Hematopoietic multipotent progenitor cell treated with erythropoietin and hydrocortisone succinate and interleukin-3 and kit ligand, for 15 days (in vitro differentiated cells): ENCODE measurements around the gene ZNF469.

ENCODE experiments used
- DNase-seq: peaks from one replicate; pipeline ENCODE4 v3.0.0-alpha.2; 2015; ENCODE audit warnings: low spot score

The ZNF469 gene, protein sequence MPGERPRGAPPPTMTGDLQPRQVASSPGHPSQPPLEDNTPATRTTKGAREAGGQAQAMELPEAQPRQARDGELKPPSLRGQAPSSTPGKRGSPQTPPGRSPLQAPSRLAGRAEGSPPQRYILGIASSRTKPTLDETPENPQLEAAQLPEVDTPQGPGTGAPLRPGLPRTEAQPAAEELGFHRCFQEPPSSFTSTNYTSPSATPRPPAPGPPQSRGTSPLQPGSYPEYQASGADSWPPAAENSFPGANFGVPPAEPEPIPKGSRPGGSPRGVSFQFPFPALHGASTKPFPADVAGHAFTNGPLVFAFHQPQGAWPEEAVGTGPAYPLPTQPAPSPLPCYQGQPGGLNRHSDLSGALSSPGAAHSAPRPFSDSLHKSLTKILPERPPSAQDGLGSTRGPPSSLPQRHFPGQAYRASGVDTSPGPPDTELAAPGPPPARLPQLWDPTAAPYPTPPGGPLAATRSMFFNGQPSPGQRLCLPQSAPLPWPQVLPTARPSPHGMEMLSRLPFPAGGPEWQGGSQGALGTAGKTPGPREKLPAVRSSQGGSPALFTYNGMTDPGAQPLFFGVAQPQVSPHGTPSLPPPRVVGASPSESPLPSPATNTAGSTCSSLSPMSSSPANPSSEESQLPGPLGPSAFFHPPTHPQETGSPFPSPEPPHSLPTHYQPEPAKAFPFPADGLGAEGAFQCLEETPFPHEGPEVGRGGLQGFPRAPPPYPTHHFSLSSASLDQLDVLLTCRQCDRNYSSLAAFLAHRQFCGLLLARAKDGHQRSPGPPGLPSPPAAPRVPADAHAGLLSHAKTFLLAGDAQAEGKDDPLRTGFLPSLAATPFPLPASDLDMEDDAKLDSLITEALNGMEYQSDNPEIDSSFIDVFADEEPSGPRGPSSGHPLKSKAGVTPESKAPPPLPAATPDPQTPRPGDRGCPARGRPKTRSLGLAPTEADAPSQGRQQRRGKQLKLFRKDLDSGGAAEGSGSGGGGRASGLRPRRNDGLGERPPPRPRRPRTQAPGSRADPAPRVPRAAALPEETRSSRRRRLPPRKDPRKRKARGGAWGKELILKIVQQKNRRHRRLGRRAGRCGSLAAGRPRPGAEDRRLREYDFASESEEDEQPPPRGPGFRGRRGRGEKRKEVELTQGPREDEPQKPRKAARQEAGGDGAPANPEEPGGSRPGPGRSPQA (N-terminal part only)

DNA sequence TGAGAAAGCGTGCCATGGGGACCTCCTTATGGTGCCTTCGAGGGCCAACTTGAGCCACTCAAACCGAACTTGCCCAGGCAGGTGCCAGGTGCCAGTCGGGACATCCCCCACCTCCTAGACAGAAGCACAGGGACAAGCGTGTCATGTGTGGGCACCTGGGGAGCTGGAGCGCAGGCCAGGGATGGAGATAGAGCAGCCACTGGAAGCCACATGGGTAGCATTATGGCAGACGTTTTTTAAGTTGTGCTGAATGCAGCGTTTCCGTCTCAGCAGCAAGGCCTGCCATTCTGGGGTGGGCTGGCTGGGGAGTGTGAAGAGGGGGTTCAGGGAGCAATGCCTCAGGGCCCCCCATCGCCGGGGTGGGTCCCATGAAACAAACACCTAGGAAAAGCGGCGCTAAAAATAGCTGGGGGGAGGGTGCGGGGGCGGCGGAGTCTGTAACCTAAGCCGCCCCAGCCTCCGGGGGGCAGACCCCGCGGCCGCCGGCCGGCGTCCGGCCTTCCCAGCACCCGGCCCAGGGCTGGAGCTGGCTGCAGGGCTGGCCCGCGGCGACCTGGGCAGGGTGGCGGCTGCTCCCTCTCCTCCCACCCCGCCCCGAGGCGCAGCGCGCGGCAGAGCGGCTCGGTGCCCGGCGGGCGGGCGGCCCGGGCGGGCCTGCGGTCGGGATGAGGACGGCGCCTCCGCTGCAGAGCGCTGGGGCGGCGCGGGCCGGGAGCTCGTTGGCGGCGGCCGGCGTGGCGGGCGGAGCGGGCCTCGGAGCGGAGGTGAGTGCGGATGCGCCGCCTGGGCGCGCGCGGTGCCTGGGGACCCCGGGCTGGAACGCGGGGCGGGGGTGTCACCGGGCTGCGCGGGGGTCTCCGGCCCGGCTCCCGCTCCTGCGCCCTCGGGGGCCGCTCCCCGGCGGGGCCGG, at the start of gene ZNF469:
Gene ZNF469 (plus strand): TSS at position 469 of the 910 bp plus-strand sequence. CDS start 44,512 bp downstream, outside the sequence.
- no peak for DNase-seq

DNA sequence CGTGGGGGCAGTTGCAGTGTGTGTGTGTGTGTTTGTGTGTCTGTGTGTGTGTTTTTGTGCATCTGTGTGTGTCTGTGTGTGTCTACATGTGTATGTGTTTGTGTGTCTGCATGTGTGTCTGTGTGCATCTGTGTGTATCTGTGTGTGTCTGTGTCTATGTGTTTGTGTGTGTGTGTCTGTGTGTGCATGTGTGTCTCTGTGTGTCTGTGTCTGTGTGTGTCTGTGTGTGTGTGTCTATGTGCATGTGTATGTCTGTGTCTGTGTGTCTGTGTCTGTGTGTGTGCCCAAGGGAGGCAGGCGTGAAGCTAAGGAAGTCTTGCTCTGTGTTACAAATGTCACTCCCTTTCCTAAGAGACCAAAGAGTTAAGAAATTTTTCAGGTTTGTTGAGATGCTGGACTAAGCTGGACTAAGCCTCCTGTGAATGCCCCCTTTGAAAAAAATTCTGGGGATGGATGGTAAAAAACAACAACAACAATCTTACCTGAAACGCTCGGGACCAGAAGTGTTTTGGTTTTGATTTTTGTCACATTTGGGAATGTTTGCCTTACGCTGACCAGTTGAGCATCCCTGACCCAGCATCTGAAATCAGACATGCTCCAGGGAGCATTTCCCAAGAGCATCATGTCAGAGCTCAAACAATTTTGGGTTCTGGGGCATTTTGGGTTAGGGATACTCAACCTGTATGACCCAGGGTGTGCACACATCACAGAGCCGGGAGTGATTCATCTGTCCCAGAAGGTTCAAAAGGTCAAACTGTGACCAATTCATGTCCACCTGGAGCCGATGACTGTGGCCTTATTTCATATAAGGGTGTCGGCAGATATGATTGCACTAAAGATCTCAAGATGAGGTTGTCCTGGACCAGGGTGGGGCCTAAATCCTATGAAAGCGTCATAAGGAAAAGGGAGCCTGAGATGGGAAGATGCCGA, 48.6 kb upstream of the ZNF469 start:
- DNase-seq: no peak

- DNase-seq: no peak
These were observed 47.7 kb upstream of the ZNF469 start for GRCh38 chr16:88334778-88335720.

DNA sequence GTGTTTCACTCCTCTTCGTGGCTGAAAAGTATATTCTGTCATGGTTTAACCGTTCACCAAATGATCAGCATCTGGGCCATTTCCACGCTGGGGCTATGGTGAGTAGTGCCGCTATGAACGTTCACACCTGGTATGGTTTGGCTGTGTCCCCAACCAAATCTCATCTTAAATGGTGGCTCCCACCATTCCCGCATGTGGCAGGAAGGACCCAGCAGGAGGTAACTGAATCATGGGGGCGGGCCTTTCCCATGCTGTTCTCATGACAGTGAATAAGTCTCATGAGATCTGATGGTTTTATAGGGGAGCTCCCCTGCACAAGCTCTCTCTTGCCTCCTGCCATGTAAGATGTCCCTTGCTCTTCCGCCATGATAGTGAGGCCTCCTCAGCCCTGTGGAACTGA, 45.7 kb upstream of the ZNF469 start:
- DNase-seq: no peak

DNA sequence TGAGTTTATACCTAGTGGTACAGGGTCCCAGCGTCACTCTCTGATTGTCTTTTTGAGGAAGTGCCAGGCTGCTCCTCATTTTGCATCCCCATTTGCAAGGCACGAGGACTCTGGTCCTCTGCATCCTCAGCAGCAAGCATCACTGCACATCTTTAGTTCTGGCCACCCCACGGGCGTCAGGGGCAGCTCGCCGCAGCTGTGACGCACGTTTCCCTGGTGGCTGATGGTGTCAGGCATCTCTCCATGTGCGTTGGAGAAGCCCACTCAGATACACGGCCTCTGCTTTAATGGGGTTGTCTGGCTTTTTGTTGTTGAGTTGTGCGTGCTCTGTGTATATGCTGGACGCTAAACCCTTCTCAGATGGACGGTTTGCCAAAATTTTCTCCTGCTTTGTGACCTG, 45.2 kb upstream of the ZNF469 start:
- no peak for DNase-seq

- DNase-seq: no peak
These were observed 44.6 kb upstream of the ZNF469 start for GRCh38 chr16:88338111-88338510.

DNA sequence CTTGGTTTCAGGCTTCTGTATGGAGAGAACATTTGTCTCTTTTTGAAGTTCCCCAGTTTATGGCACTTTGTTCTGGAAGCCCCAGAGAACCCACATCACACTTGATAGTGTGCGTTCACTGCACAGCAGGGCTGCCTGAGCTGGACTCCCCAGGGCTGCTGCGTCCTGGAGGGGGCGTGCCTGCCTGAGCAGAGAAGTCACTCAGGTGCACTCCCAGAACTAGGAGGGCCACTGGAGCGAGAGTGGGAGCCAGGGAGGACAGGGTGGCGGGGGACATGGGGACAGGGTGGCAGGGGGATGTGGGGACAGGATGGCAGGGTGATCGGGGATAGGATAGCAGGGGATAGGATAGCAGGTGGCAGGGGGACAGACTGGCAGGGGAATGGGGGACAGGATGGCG, 43.9 kb upstream of the ZNF469 start:
- DNase-seq: no peak

- DNase-seq: no peak
These were observed 42.6 kb upstream of the ZNF469 start for GRCh38 chr16:88339930-88340754.

GRCh38 chr16:88340755-88341150, 42.0 kb upstream of the ZNF469 start:
- no peak for DNase-seq

- no peak for DNase-seq
These were observed 41.0 kb upstream of the ZNF469 start for GRCh38 chr16:88341551-88342290.

DNA sequence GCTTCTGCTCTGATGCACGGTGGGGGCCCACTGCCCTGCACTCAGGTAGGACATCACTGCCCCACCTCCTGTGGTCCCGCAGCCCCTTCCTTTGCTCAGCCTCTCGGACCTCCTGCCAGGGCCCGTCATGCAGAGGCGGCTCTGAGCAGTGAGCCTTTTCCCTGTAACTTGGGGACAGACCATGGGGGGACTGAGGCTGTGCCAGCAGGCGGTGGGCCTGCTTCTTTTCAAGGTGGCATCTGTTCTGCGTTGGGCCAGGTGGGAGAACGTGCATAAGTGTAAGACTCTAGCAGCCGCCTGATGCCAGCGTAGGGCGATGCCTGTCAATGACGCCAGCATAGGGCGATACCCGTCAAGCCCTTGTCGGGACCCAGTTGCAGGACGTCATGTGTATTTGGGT, 40.3 kb upstream of the ZNF469 start:
- DNase-seq: no peak

DNA sequence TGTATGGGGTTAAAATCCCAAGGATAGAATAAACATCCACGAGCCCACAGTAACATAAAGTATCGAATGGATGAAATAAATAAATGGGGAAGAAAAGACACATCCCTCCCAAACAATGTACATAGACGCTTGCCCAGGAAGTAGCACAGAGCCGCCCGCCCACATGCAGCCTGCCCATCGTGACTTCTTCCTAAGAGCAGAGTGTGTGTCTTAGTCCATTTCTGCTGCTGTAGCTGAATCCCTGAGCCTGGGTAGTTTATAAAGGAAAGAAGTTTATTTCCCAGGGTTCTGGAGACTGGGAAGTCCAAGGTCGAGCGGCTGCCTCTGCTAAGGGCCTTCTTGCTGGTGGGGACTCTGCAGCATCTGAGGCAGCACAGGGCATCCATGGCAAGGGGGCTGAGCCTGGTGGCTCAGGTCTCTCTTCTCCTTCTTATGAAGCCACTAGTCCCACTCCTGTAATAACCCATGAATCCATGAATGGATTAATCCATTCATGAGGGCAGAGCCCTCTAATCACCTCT, 39.4 kb upstream of the ZNF469 start:
- no peak for DNase-seq

GRCh38 chr16:88344411-88345030, 38.2 kb upstream of the ZNF469 start:
- no peak for DNase-seq

DNA sequence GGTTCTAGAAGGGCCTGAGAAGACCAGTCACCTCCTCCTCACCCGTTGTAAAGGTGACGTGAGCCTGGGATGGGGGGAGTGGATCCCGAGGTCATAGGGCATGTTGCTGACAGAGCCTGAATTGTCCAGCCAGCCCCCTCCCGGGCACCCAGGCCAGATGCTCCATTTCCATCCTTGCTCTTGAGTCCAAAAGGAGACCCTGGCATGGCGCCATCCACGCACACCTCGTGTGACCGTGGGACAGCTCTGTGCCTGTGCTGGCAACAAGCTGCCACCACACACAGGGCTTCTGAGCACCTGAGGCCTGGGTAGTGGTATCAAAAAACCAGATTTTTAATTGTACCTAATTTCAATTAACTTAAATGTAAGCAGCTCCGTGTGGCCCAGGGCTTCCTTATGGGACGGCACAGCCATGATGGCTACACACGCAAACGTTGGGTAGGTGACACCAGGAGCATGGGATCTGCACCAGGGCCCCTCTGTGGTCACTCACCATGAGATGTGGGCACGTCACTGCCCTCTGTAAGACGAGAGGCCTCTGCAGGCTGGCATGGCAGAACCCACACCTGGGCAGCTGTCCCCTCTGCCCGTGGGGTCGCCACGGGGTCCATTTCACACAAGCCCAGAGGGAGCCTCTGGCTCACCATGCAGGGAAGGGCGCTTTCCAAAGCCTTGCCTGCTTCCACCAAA, 37.6 kb upstream of the ZNF469 start:
- DNase-seq: no peak

- no peak for DNase-seq
These were observed 36.8 kb upstream of the ZNF469 start for GRCh38 chr16:88345721-88346560.
